Measurements from ENCODE around the gene EXOSC7.

DNA sequence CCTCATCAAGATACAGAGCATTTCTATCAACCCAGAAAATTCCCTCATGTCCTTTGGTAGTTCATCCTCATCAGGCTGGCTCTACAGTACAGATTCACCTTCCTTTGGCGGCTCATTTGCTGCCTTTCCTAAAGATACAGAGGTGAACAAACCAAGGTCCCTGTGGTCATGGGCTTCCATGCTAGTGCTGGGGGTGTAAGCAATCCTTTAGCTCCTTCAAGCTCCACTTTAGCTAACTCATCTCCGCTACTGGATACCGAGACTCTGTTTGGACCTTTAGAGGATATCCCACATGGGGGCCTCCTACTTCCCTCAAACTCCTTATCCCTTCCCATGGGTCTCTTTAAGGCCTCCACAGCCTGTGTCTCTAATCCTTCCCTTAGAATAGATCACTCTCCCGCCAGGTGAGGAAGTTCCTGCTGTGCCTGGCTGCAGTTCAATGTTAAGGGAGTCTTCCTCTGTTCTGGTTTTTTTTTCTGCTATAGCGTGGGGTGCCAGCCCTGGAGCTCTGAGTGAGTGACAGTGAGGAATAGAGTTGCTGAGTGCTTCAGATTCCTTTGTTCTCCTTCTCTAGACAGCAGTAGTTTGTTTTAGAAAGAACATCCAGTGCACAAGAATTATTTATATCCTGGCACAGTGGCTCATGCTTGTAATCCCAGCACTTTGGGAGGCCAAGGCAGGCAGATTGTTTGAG lies 80.7 kb downstream of the EXOSC7 start:
- TF ChIP-seq EZH2 (IDR thresholded peaks at IDR 0.05; ENCODE audit: insufficient read depth, poor library complexity, severe bottlenecking) (no peak), EZH2phosphoT487 (IDR thresholded peaks at IDR 0.05; ENCODE audit: insufficient read depth, low read depth) (no peak)

Measured in GM23248 (cell line).